IMR-90 (cell line): ENCODE results near the gene CLIC5.
A peak's percentile ranks its signal among the peaks of the same experiment; 100 is the strongest.

ENCODE experiments used
- CEBPB ChIP-seq: IDR thresholded peaks from 2 replicates; pipeline ENCODE4 v1.6.1; 2012; ENCODE audit warnings: low read depth, low read length, improper control_type of control experiment
- CTCF ChIP-seq: conservative IDR thresholded peaks from 2 replicates; pipeline ENCODE4 v1.5.1; 2012; ENCODE audit warnings: mild to moderate bottlenecking, low read depth, low read length, improper control_type of control experiment
- ELK1 ChIP-seq: fragments of 150-350 bp; IDR thresholded peaks from 2 replicates; pipeline ENCODE4 v1.6.1; 2016; ENCODE audit warnings: low read depth, mild to moderate bottlenecking, low read length, moderate library complexity, borderline replicate concordance
- MAFK ChIP-seq: IDR thresholded peaks from 2 replicates; pipeline ENCODE4 v1.6.1; 2012; ENCODE audit warnings: low read depth, low read length, improper control_type of control experiment
- MAZ ChIP-seq: IDR thresholded peaks from 2 replicates; pipeline ENCODE4 v1.6.1; 2012; ENCODE audit warnings: low read depth, mild to moderate bottlenecking, low read length, improper control_type of control experiment, moderate library complexity, borderline replicate concordance
- MXI1 ChIP-seq: IDR thresholded peaks from 2 replicates; pipeline ENCODE4 v1.6.1; 2012; ENCODE audit warnings: low read depth, mild to moderate bottlenecking, low read length, moderate library complexity, borderline replicate concordance
- POLR2A ChIP-seq: IDR thresholded peaks from 2 replicates; pipeline ENCODE4 v1.6.1; 2012; ENCODE audit warnings: mild to moderate bottlenecking, low read depth, low read length
- RAD21 ChIP-seq: IDR thresholded peaks from 2 replicates; pipeline ENCODE4 v1.6.1; 2012; ENCODE audit warnings: low read length, improper control_type of control experiment
- RCOR1 ChIP-seq: IDR thresholded peaks from 2 replicates; pipeline ENCODE4 v1.6.1; 2012; ENCODE audit warnings: mild to moderate bottlenecking, low read length, improper control_type of control experiment; ENCODE audit not compliant: insufficient replicate concordance
- SMC3 ChIP-seq: fragments of 150-350 bp; IDR thresholded peaks from 2 replicates; pipeline ENCODE4 v1.6.1; 2016; ENCODE audit warnings: low read depth, mild to moderate bottlenecking, antibody characterized with exemption, low read length, moderate library complexity
- USF2 ChIP-seq: fragments of 150-350 bp; IDR thresholded peaks from 2 replicates; pipeline ENCODE4 v1.6.1; 2017; ENCODE audit warnings: mild to moderate bottlenecking, antibody characterized with exemption, low read length, low read depth

- TF ChIP-seq CTCF (no peak), RCOR1 (no peak), POLR2A (no peak), USF2 (peak; percentile 47; the same call in 1 of the 2 replicates), MXI1 (no peak), MAFK (no peak), ELK1 (no peak), RAD21 (no peak), SMC3 (no peak), CEBPB (no peak), MAZ (no peak)
These were observed 8.6 kb upstream of the CLIC5 start for GRCh38 chr6:46024124-46024769.
